ENCODE measurements around the gene VSIG1.

DNA sequence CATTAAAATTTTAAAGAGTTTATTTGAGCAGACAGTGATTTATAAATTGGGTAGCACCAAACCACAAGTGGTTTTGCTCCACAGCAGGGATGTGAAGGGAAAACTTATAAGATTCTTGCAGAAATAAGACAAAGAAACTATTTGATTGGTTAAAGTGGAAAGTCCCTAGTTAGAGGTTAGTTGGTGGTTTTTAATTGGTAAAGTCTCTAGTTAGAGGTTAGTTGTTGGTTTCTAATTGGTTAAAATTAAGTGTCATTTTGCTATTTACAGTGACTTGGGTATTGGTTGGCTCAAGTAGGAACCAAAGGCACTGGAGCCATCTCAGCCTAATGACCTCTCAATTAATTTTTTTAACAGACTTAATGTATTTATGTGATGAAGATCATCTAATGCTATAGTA lies 69.7 kb downstream of the VSIG1 start:
- TF ChIP-seq MAZ (IDR thresholded peaks at IDR 0.05; ENCODE audit: borderline replicate concordance, low read depth, low read length) = no peak
- TF ChIP-seq, protein P1, sequence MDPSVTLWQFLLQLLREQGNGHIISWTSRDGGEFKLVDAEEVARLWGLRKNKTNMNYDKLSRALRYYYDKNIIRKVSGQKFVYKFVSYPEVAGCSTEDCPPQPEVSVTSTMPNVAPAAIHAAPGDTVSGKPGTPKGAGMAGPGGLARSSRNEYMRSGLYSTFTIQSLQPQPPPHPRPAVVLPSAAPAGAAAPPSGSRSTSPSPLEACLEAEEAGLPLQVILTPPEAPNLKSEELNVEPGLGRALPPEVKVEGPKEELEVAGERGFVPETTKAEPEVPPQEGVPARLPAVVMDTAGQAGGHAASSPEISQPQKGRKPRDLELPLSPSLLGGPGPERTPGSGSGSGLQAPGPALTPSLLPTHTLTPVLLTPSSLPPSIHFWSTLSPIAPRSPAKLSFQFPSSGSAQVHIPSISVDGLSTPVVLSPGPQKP (IDR thresholded peaks at IDR 0.05; ENCODE audit: borderline replicate concordance, low read depth, low read length) = no peak
- TF ChIP-seq, protein P2, sequence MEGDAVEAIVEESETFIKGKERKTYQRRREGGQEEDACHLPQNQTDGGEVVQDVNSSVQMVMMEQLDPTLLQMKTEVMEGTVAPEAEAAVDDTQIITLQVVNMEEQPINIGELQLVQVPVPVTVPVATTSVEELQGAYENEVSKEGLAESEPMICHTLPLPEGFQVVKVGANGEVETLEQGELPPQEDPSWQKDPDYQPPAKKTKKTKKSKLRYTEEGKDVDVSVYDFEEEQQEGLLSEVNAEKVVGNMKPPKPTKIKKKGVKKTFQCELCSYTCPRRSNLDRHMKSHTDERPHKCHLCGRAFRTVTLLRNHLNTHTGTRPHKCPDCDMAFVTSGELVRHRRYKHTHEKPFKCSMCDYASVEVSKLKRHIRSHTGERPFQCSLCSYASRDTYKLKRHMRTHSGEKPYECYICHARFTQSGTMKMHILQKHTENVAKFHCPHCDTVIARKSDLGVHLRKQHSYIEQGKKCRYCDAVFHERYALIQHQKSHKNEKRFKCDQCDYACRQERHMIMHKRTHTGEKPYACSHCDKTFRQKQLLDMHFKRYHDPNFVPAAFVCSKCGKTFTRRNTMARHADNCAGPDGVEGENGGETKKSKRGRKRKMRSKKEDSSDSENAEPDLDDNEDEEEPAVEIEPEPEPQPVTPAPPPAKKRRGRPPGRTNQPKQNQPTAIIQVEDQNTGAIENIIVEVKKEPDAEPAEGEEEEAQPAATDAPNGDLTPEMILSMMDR (conservative IDR thresholded peaks at IDR 0.05; ENCODE audit: low read depth, low read length) = no peak
- TF ChIP-seq POLR2A (IDR thresholded peaks at IDR 0.05; ENCODE audit: low read depth, low read length) = no peak
- no peak for TF ChIP-seq SMC3 (IDR thresholded peaks at IDR 0.05; ENCODE audit: low read depth, low read length)
- no peak for TF ChIP-seq NFE2L2 (IDR thresholded peaks at IDR 0.05; ENCODE audit: low read depth, low read length)
- TF ChIP-seq, protein P3, sequence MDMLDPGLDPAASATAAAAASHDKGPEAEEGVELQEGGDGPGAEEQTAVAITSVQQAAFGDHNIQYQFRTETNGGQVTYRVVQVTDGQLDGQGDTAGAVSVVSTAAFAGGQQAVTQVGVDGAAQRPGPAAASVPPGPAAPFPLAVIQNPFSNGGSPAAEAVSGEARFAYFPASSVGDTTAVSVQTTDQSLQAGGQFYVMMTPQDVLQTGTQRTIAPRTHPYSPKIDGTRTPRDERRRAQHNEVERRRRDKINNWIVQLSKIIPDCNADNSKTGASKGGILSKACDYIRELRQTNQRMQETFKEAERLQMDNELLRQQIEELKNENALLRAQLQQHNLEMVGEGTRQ (IDR thresholded peaks at IDR 0.05; ENCODE audit: low read depth, low read length) = no peak
- TF ChIP-seq FOS (IDR thresholded peaks at IDR 0.05; ENCODE audit: low read depth, low read length) = no peak
- TF ChIP-seq CHD1 (IDR thresholded peaks at IDR 0.05; ENCODE audit: low read depth, low read length) = no peak
- TF ChIP-seq MAFK (IDR thresholded peaks at IDR 0.05; ENCODE audit: low read depth, low read length) = no peak
- no peak for TF ChIP-seq MXI1 (IDR thresholded peaks at IDR 0.05; ENCODE audit: borderline replicate concordance, low read depth, low read length)
- no peak for TF ChIP-seq BHLHE40 (IDR thresholded peaks at IDR 0.05; ENCODE audit: low read depth, low read length)
- no peak for TF ChIP-seq RAD21 (IDR thresholded peaks at IDR 0.05; ENCODE audit: low read length)
- no peak for TF ChIP-seq CEBPB (IDR thresholded peaks at IDR 0.05; ENCODE audit: low read depth, low read length)

Measured in IMR-90 (cell line).